GM21723 (cell line): Measurements from ENCODE around the gene NOS1AP.
"Not testable (repeated sequence)": the region's sequence is repeated elsewhere in the genome, so short reads cannot be mapped to it uniquely, and the experiment has no call there.

Experiments used
- ATAC-seq: cut with Tn5 transposase; IDR thresholded peaks from one replicate; pipeline ENCODE4 v1.9.1; 2021; ENCODE audit warnings: mild to moderate bottlenecking, moderate library complexity; ENCODE audit not compliant: unreplicated experiment

The NOS1AP gene

GRCh38 chr1:162069334-162070093, at the start of gene NOS1AP:
TSS of gene NOS1AP (plus strand) at chr1:162069691. CDS start at chr1:162070178, 487 bp downstream.
- peak; percentile 97 for ATAC-seq

DNA sequence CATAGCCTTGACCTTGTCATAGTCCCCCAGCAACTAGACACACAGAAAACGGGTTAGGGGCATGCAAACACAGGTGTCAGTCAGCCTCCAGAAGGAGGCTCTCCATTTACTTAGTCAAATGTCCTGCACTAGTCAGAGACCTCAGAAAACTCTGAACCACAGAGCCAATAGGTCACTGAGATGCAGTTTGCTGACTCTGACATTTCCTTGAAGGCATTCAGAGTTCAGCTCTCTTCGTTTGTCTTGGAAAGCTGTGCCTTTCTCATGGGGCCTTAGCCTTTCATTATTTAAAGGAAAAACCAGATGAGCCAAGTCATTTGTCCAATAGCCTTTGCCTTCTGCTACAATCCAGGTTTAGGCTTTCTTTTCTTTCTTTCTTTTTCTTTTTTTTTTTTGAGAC, 49.3 kb upstream of the NOS1AP start:
- ATAC-seq, result no peak

DNA sequence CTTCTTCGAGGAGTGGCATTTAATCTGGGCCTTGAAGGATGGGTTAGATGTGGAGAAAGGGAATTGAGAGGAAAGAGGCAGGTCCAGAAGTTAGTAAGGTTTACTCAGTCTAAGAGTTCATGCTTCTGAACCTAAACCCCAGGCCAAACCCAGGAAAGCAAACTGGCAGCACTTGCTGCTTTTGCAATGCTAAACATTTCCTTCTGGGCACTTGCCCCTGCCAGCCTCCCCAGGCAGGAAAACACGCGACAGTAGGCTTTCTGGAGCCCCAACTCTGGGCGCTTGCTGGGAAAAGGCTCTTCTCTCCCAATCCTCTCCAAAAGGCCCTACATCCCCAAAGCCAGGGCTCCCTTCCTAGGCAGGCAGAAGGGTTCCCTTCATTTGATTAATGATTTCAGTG, 48.4 kb upstream of the NOS1AP start:
- ATAC-seq, result no peak

DNA sequence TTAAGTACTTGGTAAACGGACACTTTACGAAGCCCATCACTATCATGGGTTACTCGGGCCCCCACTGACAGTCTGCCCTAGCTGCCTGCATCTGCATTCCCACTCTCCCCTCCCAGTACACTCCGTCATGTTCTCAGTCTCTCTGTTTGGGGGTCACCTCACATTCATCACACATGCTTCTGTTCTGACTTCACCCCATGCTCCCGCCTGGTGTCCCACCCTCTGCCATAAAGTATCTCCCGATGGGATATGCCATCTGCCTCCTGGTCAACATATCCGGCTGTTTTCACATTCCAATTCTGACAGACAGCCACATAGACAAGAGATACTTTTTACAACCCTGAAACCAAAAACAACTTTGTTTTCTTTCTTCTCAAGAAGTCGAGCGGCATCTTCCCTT, 46.9 kb upstream of the NOS1AP start:
- no peak for ATAC-seq

DNA sequence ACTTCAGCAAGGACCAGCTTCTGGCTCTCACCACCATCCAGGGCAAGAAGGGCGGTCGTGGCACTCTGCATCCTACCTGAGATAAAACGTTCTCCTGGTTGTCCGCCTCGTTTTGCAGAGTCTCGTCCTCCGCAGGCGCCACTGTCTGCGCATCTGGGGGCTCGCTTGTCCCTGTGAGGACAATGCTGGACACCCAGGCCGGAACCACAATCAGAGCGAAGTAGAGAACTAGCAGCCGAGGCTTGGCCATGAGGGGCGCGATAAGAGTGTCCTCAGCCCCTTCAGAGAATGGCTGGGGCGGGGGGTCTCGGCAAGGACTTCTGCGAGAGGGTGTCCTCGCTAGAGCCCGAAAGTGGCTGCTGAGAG, 46.3 kb upstream of the NOS1AP start:
- no peak for ATAC-seq

- ATAC-seq, result peak; percentile 75
Observed at GRCh38 chr1:162023547-162024501, 45.7 kb upstream of the NOS1AP start, which contains the start of gene OLFML2B. TSS of gene OLFML2B (minus strand) at chr1:162023869. CDS start at chr1:162023430, 439 bp downstream.

- no peak for ATAC-seq
Observed at GRCh38 chr1:162025541-162025940, 44.0 kb upstream of the NOS1AP start.

- ATAC-seq, result no peak
Observed at GRCh38 chr1:162026881-162027280, 42.6 kb upstream of the NOS1AP start.

- ATAC-seq, result no peak
Observed at GRCh38 chr1:162028726-162029125, 40.8 kb upstream of the NOS1AP start.

GRCh38 chr1:162029157-162029556, 40.3 kb upstream of the NOS1AP start:
- ATAC-seq, result no peak

GRCh38 chr1:162030759-162031280, 38.7 kb upstream of the NOS1AP start:
- ATAC-seq, result no peak

GRCh38 chr1:162033428-162033827, 36.1 kb upstream of the NOS1AP start:
- no peak for ATAC-seq

- no peak for ATAC-seq
Observed at GRCh38 chr1:162035241-162035640, 34.2 kb upstream of the NOS1AP start.

DNA sequence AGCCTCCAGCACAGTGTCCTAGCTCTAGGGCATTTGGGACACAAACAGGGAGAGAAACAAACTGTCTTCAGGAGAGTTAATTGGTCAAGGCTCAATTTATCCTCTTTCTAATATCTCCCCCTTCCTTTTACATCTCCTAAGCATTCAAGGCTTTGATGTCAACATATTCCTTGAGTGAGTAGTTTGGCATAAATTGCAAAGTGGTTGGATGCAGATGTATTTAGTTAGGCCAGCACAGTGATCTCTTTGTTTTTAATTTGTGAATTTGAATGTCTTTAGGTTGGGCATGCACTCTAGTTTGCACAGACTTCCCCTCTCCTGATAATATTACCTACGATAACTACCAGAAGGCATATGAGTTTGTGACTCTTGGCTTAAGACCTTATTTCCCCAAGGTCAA, 33.3 kb upstream of the NOS1AP start:
- no peak for ATAC-seq

- no peak for ATAC-seq
Observed at GRCh38 chr1:162038624-162039023, 30.9 kb upstream of the NOS1AP start.

- ATAC-seq, result no peak
Observed at GRCh38 chr1:162040001-162040400, 29.5 kb upstream of the NOS1AP start.

GRCh38 chr1:162040657-162041056, 28.8 kb upstream of the NOS1AP start:
- ATAC-seq, result no peak

- ATAC-seq, result no peak
Observed at GRCh38 chr1:162042361-162042760, 27.1 kb upstream of the NOS1AP start.

DNA sequence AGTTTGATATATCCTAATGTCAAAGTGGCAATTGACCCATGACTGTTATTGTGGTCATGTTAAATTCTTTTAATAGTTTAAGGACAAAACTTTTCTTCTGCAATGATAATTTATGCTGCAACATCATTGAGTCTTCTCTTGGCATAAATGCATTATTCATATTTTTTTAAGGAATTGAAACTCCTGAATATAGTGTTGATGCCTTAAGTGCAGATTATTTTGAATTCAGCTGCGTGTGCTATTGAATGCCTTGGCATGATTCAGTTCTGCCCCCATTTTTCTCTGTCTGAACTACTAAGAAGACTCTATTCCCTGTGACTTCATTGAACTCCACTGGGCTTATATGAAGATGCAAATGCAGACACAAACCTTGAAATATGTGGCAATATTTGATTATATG, 22.6 kb upstream of the NOS1AP start:
- no peak for ATAC-seq

- ATAC-seq, result not testable (repeated sequence)
Observed at GRCh38 chr1:162053949-162054348, 15.5 kb upstream of the NOS1AP start.

DNA sequence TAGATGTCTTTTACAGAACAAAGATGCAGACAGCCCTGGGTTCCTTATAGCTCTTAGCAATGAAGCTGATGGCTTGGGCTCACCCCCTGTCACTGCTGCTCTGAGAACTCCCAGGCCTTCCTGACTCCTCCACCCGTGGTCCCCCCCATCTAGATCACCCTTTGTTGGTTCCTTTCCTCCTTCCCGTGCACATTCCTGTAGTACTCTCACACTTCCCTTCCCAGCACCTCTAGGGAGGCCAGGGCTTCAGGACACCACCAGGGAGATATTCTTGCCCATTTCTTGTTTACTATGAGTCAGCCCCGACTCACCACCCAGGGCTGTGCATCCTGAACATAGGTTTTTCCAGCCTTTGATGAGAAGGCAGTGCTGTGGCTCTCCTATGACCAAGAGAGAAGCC, 14.4 kb upstream of the NOS1AP start:
- ATAC-seq, result no peak

GRCh38 chr1:162056043-162056442, 13.4 kb upstream of the NOS1AP start:
- peak; percentile 68 for ATAC-seq
